ENCODE measurements around the gene TRIP6.

DNA sequence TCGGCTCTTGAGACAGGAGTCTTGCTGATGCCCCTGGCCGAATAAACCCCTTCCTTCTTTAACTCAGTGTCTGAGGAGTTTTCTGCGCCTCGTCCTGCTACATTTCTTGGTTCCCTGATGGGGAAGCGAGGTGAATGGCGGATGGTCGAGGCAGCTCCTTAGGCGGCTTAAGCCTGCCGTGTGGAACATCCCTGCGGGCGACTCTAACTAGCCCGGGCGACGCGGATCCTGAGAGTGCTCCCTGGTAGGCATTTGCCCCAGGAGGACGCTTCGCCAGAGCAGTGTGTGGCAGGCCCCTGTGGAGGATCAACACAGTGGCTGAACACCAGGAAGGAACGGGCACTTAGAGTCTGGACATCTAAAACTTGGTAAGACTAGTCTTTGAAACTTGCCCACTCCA lies 27.8 kb upstream of the TRIP6 start:
- TF ChIP-seq POLR2AphosphoS5 (IDR thresholded peaks at IDR 0.05) (no peak), POLR2A (IDR thresholded peaks at IDR 0.05) (no peak), EP300 (IDR thresholded peaks at IDR 0.05) (no peak)
- TF ChIP-seq, protein P1, sequence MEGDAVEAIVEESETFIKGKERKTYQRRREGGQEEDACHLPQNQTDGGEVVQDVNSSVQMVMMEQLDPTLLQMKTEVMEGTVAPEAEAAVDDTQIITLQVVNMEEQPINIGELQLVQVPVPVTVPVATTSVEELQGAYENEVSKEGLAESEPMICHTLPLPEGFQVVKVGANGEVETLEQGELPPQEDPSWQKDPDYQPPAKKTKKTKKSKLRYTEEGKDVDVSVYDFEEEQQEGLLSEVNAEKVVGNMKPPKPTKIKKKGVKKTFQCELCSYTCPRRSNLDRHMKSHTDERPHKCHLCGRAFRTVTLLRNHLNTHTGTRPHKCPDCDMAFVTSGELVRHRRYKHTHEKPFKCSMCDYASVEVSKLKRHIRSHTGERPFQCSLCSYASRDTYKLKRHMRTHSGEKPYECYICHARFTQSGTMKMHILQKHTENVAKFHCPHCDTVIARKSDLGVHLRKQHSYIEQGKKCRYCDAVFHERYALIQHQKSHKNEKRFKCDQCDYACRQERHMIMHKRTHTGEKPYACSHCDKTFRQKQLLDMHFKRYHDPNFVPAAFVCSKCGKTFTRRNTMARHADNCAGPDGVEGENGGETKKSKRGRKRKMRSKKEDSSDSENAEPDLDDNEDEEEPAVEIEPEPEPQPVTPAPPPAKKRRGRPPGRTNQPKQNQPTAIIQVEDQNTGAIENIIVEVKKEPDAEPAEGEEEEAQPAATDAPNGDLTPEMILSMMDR (IDR thresholded peaks at IDR 0.05) = no peak
